Right cardiac atrium (tissue), 5 donors: ENCODE data around the gene PRKG1. TPM values are rescaled to one million over a fixed set of nuclear protein-coding genes. Genes with fewer than 3 reads are reported as not detected.

Experiments used
- ATAC-seq, 2 donors: fragments of 200-7000 bp; cut with Tn5 transposase; one replicate each; pipeline versions ENCODE4 v1.8.0 to v1.9.1; 2020; ENCODE audit warnings: moderate library complexity in 2 of 2, mild to moderate bottlenecking in 1 of 2
- DNase-seq, 3 donors: peaks; one replicate each; pipeline ENCODE4 v3.0.0-alpha.2; 2020
- H3K27ac ChIP-seq: one replicate; pipeline ENCODE4 v1.5.1; 2013; ENCODE audit warnings: mild to moderate bottlenecking, low read length, control low read depth, moderate library complexity
- H3K27me3 ChIP-seq: one replicate; pipeline ENCODE4 v1.6.1; 2013; ENCODE audit not compliant: control insufficient read depth, insufficient read depth
- H3K4me1 ChIP-seq: one replicate; pipeline ENCODE4 v1.6.1; 2013; ENCODE audit warnings: low read length; ENCODE audit not compliant: control insufficient read depth, insufficient read depth
- H3K4me3 ChIP-seq: one replicate; pipeline ENCODE4 v1.5.1; 2013; ENCODE audit warnings: low read length, control low read depth
- H3K9me3 ChIP-seq: one replicate; pipeline ENCODE4 v1.6.1; 2013; ENCODE audit warnings: low read length; ENCODE audit not compliant: control insufficient read depth
- WGBS: extraction: QIAGEN DNeasy Blood & Tissue Kit; methylation state at CpG from one replicate; pipeline ENCODE4 v1.1.7; 2013; 5-methylcytosine and 5-hydroxymethylcytosine counted together
- intact Hi-C, 4 donors: fragments of 100-400 bp; cut with DNase I; formaldehyde crosslinking; loops; one replicate each; pipeline versions ENCODE4 v1.11.0 to v1.14.0; 2022 to 2023
- polyA plus RNA-seq: library from polyadenylated mRNA; stranded (reverse); fragments of 200-250 nt; gene quantifications from one replicate; pipeline ENCODE4 v1.2.3, GENCODE V29; 2013
- total RNA-seq, 4 donors: library from RNA; stranded (reverse); fragmentation: NEBNext Ultra II Directional; extraction: Animal tissue kit (Norgen Biotek cat#: 25700); gene quantifications; one replicate each; pipeline ENCODE4 v1.2.1, GENCODE V29; 2021
- donor health status: healthy with polysubstance abuse.
- donor health status: DM: no; HTN: yes; CAD: no.
- donor health status: DM: no; HTN: no; CAD: no.
- donor health status: DM: no; HTN: yes; CAD: no; lungs with severe emphysema.
- donor health status: DM: yes; HTN: yes; CAD: no.

PRKG1 gene
- total and polyA plus RNA-seq, 5 donors: 16.6 to 49.9 (median 47.4) TPM

DNA sequence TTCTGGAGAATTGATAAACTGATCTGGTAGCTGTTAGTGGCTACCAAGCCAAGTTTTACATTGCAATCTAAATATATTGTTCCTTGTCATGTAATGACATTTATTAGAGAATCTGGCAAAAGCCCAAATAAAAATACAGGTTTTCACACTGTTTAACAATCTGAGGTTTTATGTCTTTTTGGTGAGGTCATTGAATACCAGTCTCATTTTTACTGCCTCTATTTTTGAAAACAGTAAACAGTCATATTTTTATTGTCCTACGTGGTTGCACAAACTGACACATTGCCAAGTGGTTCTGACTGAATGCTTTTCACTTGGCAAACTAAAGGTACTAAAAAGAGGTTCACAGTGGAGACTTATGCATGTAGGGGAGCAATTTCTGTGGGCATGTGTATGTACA lies 157.5 kb downstream of the PRKG1 start:
- Histone ChIP-seq H3K9me3 (no peaks in the 10 kb centered on the region), H3K27me3 (no peaks in the 10 kb centered on the region), H3K4me1 (peaks cover 7% of the 10 kb centered on the region), H3K4me3 (no peak overlapping the region), H3K27ac (no peak overlapping the region)
- ATAC-seq (no peak), DNase-seq (no peak)
- 18% methylated on average over 1 of the region's 1 CpG for WGBS
- intact Hi-C loops: no loop called here

DNA sequence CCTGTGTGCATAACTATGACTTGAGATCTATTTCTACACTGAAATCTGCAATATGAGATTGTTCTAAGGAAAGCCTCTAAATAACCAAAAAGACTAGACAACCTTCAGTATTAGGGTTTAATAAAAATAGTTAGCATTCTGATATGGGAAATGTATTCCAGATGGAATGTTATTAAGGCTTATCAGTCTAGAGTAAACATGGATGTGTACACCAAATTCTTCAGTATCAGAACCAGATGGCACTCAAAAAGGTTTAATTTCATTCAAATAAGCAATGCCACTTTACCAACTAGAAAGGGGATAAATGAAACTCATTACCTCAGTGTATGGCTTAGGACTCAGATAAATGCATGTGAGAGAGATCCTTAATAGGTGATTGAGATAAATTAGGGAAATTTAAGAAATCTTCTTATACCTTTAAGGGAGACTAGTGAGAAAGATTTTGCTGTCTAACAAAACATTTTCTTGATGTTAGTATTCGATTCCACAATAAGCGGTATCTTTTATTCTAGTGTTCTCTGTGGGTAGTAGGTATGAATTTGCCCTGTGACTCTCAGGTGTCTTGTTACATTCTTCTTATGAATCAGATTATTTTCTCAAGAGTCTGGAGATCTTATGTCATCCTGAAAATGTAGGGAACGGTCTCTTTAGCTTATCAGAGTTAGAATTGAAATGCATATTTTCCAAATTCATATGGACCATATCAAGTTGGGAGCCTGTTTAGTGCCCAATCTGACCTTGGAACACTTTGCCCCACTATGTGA lies 159.2 kb downstream of the PRKG1 start:
- no peak overlapping the region for H3K27ac ChIP-seq
- intact Hi-C loops: no loop called here
- H3K4me3 ChIP-seq: no peak overlapping the region

DNA sequence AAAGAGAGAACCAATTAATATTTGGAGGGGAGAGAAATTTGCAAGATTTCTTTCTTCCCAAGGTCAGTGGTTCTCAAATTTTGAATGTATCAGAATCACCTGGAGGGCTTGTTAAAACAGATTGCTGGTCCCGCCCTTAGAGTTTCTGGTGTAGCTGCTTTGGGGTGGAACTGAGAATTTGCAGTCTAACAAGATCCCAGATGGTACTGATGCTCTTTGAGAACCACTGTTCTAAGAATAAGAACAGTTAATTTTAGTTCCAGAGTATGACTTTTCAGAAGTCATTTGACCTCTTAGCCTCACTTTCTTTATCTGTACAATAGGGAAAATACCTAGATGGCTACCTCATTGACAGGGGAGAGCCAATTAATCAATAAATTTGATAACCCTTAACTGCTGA lies 161.6 kb downstream of the PRKG1 start:
- no peak overlapping the region for H3K4me3 ChIP-seq
- no peak for DNase-seq
- intact Hi-C loops: no loop called here
- no peak overlapping the region for H3K27ac ChIP-seq
- no peak for ATAC-seq
- no peaks in the 10 kb centered on the region for H3K9me3 ChIP-seq
- 95% methylated on average over 1 of the region's 1 CpG for WGBS
- no peaks in the 10 kb centered on the region for H3K27me3 ChIP-seq
- H3K4me1 ChIP-seq: peaks cover 8% of the 10 kb centered on the region

More for the DNA sequence above, 159.2 kb downstream of the PRKG1 start:
- Histone ChIP-seq H3K27me3 (no peaks in the 10 kb centered on the region), H3K4me1 (peaks cover 8% of the 10 kb centered on the region), H3K9me3 (no peaks in the 10 kb centered on the region)
- ATAC-seq (no peak), DNase-seq (no peak)
- WGBS: 93% methylated on average over 3 of the region's 3 CpGs

DNA sequence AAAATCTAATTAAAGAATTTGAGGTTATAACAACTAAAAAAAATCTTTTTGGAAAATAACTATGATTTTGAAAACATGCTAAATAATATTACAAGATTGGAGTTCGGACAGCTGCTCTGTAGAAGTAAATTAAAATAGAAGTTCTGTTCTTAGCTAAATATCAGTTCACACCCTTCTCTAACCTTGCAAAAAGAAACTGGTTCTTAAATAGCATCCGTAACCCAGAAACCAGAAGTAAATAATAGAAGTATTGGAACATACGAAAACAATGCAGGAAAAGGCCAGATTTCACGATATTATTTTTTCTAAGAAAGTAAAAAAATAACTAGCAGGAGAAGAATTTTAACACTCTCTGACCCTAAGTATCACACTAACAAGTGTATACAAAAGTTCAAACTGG lies 164.7 kb downstream of the PRKG1 start:
- intact Hi-C loops: no loop called here
- Histone ChIP-seq H3K4me1 (peaks cover 6% of the 10 kb centered on the region), H3K27me3 (no peaks in the 10 kb centered on the region), H3K4me3 (no peak overlapping the region), H3K27ac (no peak overlapping the region), H3K9me3 (no peaks in the 10 kb centered on the region)
- no peak for DNase-seq
- 32% methylated on average over 4 of the region's 4 CpGs for WGBS
- no peak for ATAC-seq

DNA sequence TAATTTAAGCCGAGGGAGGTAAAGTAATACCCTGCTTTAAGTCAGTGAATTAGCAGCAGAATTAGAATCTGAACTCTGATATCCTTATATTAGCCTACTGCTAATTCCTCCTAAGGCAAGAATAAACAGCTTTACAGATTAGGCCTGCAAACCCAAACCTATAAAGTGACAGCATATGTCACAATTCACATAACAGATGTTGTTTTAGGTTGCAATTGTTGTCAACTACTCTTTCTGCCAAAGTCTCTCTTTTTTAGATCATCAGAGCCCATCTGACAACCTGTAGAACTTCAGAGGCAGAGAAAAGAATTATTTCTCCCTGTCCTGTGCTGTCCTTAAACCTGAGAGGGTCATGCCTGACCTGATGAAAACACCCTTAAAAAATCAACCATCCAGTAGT lies 167.2 kb downstream of the PRKG1 start:
- Histone ChIP-seq H3K4me3 (no peak overlapping the region), H3K27me3 (no peaks in the 10 kb centered on the region), H3K27ac (no peak overlapping the region), H3K4me1 (peaks cover 6% of the 10 kb centered on the region), H3K9me3 (no peaks in the 10 kb centered on the region)
- ATAC-seq (no peak), DNase-seq (no peak)
- intact Hi-C loops: loop anchor here in 1 of 4 donors (10.0 kb wide), 1 partner anchor 157 kb away; no protein-coding TSS in a partner anchor
- 96% methylated on average over 1 of the region's 1 CpG for WGBS

DNA sequence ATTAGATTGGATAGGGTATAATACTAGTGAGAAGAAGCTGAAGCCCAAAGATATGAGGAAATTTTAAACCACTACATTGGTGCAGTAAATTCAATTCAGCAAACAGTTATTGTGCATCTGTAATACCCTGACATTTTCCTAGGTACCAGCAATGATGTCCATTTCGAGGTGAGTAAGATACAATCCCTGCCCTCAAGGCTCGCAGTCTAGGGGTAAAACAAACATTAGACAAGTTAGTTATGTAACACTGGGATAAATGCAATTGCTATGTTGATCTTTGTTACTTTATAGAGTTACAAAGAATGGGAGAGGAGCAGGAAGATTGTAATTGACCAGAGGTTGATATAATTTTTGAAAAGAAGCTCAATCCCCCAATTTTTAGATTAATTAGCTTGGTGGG lies 168.1 kb downstream of the PRKG1 start:
- ATAC-seq (no peak), DNase-seq (no peak)
- Histone ChIP-seq H3K4me3 (no peak overlapping the region), H3K9me3 (no peaks in the 10 kb centered on the region), H3K4me1 (peaks cover 6% of the 10 kb centered on the region), H3K27ac (no peak overlapping the region), H3K27me3 (no peaks in the 10 kb centered on the region)
- 83% methylated on average over 2 of the region's 2 CpGs for WGBS
- intact Hi-C loops: loop anchor here in 1 of 4 donors (10.0 kb wide), 1 partner anchor 158 kb away; no protein-coding TSS in a partner anchor

DNA sequence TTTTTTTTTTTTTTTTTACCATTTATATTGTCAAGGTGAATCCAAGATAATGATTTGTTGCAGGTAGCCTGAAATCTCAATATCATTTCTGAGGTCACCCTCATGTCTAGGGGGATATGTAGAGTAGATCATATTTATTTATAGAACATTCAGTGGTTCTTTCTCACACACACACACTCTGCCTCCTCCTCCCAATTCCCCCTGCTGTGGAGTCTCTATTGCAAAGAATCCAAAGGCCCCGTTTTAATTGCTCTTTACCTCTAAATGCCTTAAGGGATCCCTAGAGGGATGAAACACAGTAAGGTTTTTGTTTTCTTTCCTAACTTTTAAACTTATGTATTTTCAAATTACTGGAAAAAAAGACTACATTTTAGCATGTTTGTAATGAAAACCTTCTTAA lies 170.0 kb downstream of the PRKG1 start:
- H3K27ac ChIP-seq: no peak overlapping the region
- DNase-seq (no peak), ATAC-seq (peak; percentile 58 to 66)
- no peaks in the 10 kb centered on the region for H3K9me3 ChIP-seq
- intact Hi-C loops: loop anchor here in 1 of 4 donors (10.0 kb wide), 1 partner anchor 160 kb away; no protein-coding TSS in a partner anchor
- H3K27me3 ChIP-seq: no peaks in the 10 kb centered on the region
- WGBS: 17% methylated on average over 1 of the region's 1 CpG
- H3K4me1 ChIP-seq: peaks cover 1% of the 10 kb centered on the region
- no peak overlapping the region for H3K4me3 ChIP-seq

DNA sequence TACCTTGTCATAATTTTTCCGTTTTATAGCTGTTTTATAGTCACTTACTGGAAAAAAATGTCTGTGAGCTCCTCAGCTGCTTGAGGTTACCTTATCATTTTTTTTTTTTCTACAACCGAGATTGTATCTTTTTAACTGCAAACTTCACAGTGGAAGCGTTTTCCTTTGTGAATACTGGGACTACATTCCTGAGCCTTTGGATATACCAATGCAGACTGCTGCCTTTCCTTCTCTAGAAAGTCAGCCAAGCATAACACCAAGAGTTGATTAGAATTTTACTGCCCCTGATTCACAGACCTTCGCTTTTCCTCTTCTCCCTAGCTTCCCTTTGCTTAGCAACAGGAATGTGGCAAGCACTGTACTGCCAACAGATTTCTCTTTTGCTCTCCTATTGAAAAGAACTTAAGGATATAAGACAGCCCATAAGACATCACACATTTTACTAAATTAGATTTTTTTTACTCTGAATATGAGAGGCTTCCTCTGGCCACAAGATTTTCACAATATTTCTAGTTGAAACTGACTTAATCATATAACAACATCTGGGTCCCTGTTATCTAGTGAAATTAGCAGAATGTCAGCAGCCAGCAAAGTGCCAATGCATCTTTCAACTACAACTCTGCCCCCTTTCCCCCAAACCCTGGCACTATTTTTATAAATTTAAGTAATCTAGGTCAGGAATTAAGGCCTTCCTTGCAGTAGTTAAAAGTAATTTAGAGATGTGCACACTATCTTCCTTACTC lies 170.6 kb downstream of the PRKG1 start:
- DNase-seq (peak in 2 of 3 donors; percentile 12 to 31), ATAC-seq (peak; percentile 96 to 97)
- H3K27me3 ChIP-seq: no peaks in the 10 kb centered on the region
- WGBS: 11% methylated on average over 4 of the region's 4 CpGs
- H3K27ac ChIP-seq: no peak overlapping the region
- no peaks in the 10 kb centered on the region for H3K9me3 ChIP-seq
- H3K4me3 ChIP-seq: no peak overlapping the region
- peaks cover 1% of the 10 kb centered on the region for H3K4me1 ChIP-seq
- intact Hi-C loops: loop anchor here in 1 of 4 donors (10.0 kb wide), 1 partner anchor 160 kb away; no protein-coding TSS in a partner anchor

DNA sequence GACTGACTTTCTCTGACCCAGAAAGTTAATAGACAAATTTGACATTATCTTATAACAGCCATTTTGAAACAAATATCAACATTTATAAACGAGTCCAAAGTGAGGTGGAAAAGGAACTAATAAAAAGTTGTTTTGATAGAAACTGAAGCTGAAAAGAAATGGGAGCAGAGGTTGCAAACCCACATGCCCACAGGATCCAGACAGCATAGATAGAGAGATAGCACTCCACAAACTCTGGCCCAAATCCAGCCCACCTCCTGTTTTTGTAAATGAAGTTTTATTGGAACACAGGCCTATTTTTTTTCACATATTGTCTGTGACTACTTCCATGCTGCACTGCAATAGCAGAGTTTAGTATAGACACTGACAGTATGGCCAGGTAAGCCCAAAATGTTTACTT lies 171.9 kb downstream of the PRKG1 start:
- intact Hi-C loops: loop anchor here in 1 of 4 donors (10.0 kb wide), 1 partner anchor 161 kb away; no protein-coding TSS in a partner anchor
- no peak overlapping the region for H3K27ac ChIP-seq
- H3K9me3 ChIP-seq: no peaks in the 10 kb centered on the region
- no peaks in the 10 kb centered on the region for H3K27me3 ChIP-seq
- H3K4me3 ChIP-seq: no peak overlapping the region
- H3K4me1 ChIP-seq: peaks cover 2% of the 10 kb centered on the region
- peak in 1 of 3 donors; percentile 26 for DNase-seq
- ATAC-seq: no peak
- WGBS: 49% methylated on average over 1 of the region's 1 CpG

DNA sequence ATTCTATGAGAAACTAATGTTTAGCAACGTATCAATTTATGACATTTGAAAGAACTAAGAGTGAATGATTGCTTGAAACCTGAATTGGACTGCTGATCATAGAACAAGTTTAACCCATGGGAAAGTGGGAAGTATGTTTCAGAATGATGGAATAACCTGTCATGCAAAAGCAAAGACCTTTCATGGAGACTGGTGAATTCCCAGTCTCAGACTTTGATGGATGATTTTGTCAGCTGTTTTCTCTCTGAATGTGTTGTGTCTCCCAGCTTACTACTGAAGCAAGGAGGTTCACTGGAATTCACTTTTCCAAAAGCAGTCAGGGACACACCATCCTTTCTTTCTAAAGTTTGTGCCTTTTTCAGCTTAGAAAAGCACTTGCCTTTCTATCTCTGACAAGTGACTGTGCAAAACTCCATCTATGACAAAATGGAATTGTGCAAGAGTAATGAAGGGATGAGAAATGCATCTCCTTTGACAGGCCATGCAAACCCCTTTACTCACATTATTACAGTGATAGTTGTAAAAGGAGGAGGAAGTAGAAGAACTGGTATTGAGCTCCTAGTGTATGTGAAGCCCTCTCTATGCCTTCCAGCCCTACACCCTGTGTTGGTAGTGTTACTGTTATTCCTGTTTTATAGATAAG lies 176.1 kb downstream of the PRKG1 start:
- H3K4me1 ChIP-seq: peaks cover 2% of the 10 kb centered on the region
- intact Hi-C loops: no loop called here
- ATAC-seq (no peak), DNase-seq (no peak)
- H3K27me3 ChIP-seq: no peaks in the 10 kb centered on the region
- H3K9me3 ChIP-seq: no peaks in the 10 kb centered on the region
- 82% methylated on average over 1 of the region's 1 CpG for WGBS
- H3K27ac ChIP-seq: no peak overlapping the region
- no peak overlapping the region for H3K4me3 ChIP-seq

DNA sequence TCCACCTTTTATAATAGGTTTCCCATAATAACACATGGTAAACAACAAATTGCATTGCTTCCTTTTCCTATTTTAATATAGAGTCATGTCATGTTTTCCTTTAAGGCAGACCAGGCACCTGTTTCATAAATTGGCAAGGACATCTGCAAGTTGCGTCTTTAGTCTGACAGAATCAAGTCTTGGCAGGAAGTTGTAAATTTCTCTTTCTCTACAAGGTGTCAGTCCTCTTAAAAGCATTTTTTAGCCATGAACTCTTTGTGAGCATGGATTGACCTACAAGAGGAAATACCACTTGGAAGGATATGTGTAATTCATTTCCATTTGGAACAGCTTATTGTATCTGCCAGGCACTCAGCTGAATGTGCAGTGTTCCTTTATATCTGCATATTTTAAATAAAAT lies 176.8 kb downstream of the PRKG1 start:
- intact Hi-C loops: no loop called here
- no peaks in the 10 kb centered on the region for H3K27me3 ChIP-seq
- 24% methylated on average over 1 of the region's 1 CpG for WGBS
- no peaks in the 10 kb centered on the region for H3K9me3 ChIP-seq
- no peak for ATAC-seq
- no peak overlapping the region for H3K27ac ChIP-seq
- no peak for DNase-seq
- peaks cover 2% of the 10 kb centered on the region for H3K4me1 ChIP-seq
- H3K4me3 ChIP-seq: no peak overlapping the region
